Brain microvascular endothelial cell (primary cell): Measurements from ENCODE around the gene VCX3B.
A peak's percentile ranks its signal among the peaks of the same experiment; 100 is the strongest.
"Not testable (repeated sequence)": the region's sequence is repeated elsewhere in the genome, so short reads cannot be mapped to it uniquely, and the experiment has no call there.

Experiments used
- DNase-seq: peaks from one replicate; pipeline ENCODE4 v3.0.0-alpha.2; 2020
- H3K27ac ChIP-seq: fragments of 250-450 bp; sonication (Bioruptor Pico); 2 replicates; pipeline ENCODE4 v1.5.1; 2020; ENCODE audit warnings: mild to moderate bottlenecking, moderate library complexity
- H3K27me3 ChIP-seq: fragments of 250-450 bp; sonication (Bioruptor Pico); replicated peaks from 2 replicates; pipeline ENCODE4 v1.5.1; 2020; ENCODE audit warnings: mild to moderate bottlenecking
- H3K36me3 ChIP-seq: fragments of 250-450 bp; sonication (Bioruptor Pico); replicated peaks from 2 replicates; pipeline ENCODE4 v1.5.1; 2020; ENCODE audit warnings: mild to moderate bottlenecking
- H3K4me3 ChIP-seq: 2 replicates; pipeline ENCODE4 v1.5.1; 2011; ENCODE audit warnings: low read depth, mild to moderate bottlenecking, control low read depth, low read length, moderate library complexity
- CTCF ChIP-seq: IDR thresholded peaks from 2 replicates; pipeline ENCODE4 v1.5.1; 2011; ENCODE audit warnings: low read depth, mild to moderate bottlenecking, moderate library complexity, low read length, control low read depth, inconsistent platforms; ENCODE audit errors: missing control alignments
- in situ Hi-C: cut with HindIII; loops from 2 replicates; pipeline ENCODE4 v1.10.0; 2017; ENCODE audit warnings: low sequenced_read_pairs, low pct_ligation_motif_present

Gene VCX3B

DNA sequence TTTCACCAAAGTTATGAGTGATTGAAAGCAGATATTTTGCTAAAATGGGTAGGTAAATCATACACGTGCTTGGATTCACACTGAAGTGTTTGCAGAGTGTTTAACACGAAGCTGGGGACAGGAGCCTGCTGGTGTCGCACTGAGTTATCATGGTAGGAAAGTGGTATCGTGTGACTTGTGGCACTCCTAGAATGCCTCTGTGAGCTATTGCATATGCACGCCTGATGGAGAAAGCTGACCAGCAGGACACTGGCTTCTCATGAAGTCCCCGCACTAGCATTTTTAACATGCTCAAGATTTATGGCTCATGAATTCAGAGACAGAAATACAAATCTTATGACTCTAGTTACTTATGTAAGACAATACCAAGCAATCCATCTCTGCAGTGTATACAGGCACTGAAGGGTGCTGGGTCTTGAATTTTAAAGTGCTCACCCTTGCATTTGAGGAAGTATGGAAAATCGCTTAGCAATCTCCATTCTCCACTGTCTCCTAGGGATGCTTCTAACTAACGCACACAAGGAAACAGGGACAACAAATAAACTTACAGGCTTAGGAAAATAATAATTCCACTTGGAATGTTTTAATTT, 19.8 kb downstream of the VCX3B start:
- in situ Hi-C loops: no loop called here
- H3K27me3 ChIP-seq: no peaks in the 10 kb centered on the region
- DNase-seq: no peak
- no peaks in the 10 kb centered on the region for H3K36me3 ChIP-seq
- no peak for TF ChIP-seq CTCF
- no peak overlapping the region for H3K27ac ChIP-seq
- H3K4me3 ChIP-seq: no peak overlapping the region

DNA sequence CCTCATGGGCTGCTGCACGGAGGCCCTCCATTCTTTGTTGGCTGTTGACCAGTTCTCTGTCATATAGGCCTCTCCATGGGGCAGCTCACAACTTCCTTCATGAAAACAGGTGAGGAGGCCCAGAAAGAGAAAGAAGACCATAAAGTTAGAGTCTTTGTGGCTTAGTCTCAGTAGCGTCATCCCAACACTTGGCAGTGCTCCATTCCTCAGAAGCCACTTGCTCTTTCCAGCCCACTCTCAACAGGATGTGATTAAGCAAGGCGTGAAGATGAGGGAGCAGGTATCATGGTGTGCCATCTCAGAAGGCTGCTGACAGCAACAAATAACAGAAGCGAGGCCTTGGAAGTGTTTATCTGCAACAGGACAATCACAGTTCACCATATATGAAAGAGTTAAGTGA, 30.4 kb downstream of the VCX3B start:
- in situ Hi-C loops, H3K36me3 ChIP-seq, DNase-seq, H3K27ac ChIP-seq, H3K27me3 ChIP-seq, H3K4me3 ChIP-seq: not testable (repeated sequence)

- no peak for DNase-seq
- no peaks in the 10 kb centered on the region for H3K36me3 ChIP-seq
- H3K27ac ChIP-seq: no peak overlapping the region
- TF ChIP-seq CTCF: no peak
- in situ Hi-C loops: no loop called here
- no peak overlapping the region for H3K4me3 ChIP-seq
- H3K27me3 ChIP-seq: no peaks in the 10 kb centered on the region
These were observed 35.6 kb downstream of the VCX3B start for GRCh38 chrX:8500203-8500602.

- H3K27ac ChIP-seq, DNase-seq, H3K4me3 ChIP-seq, H3K27me3 ChIP-seq, in situ Hi-C loops, H3K36me3 ChIP-seq: not testable (repeated sequence)
These were observed 37.5 kb downstream of the VCX3B start for GRCh38 chrX:8502101-8502500.

DNA sequence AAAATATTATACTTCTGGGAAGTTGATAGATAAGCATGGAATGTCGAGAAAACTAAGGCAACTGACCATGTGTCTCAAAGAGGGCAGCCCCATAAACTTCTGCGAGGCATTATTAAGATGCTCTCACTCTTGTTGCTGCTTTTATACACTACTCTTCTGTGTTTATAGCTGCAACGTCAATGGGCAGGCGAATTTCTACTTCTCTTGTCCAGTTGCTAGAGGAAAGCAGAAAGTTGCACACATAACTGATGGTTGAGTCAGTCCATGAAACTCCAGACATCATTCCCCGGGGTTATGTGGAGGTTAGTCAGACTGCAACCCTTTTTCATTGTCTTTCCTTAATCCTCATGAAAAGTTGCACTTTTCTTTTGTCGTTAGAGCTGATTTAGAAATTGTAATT, 39.8 kb downstream of the VCX3B start:
- Histone ChIP-seq H3K27ac (peak overlapping the region; percentile 77), H3K4me3 (no peak overlapping the region), H3K27me3 (no peaks in the 10 kb centered on the region), H3K36me3 (no peaks in the 10 kb centered on the region)
- TF ChIP-seq CTCF: no peak
- DNase-seq: peak; percentile 73
- in situ Hi-C loops: no loop called here
